HepG2 (cell line): ENCODE data around the gene NUP93. TPM values are rescaled to one million over a fixed set of nuclear protein-coding genes. Genes with fewer than 3 reads are reported as not detected.
A peak's percentile ranks its signal among the peaks of the same experiment; 100 is the strongest.

Source experiments
- CENPT ChIP-seq: sonication (generic); formaldehyde crosslinking; IDR thresholded peaks from 2 replicates; pipeline ENCODE4 v1.8.0; 2022; ENCODE audit warnings: low read depth, mild to moderate bottlenecking, moderate library complexity, missing genetic modification reagents
- EED ChIP-seq: sonication (generic); formaldehyde crosslinking; IDR thresholded peaks from 2 replicates; pipeline ENCODE4 v1.5.0; 2020; ENCODE audit warnings: mild to moderate bottlenecking, missing genetic modification reagents
- MTF1 ChIP-seq: sonication (generic); formaldehyde crosslinking; IDR thresholded peaks from 2 replicates; pipeline ENCODE4 v1.5.0; 2020; ENCODE audit warnings: missing genetic modification reagents
- NR2F2 ChIP-seq: IDR thresholded peaks from 2 replicates; pipeline ENCODE4 v1.6.1; 2012; ENCODE audit warnings: low read depth, inconsistent platforms, borderline replicate concordance
- RAD51 ChIP-seq: fragments of 450-650 bp; IDR thresholded peaks from 2 replicates; pipeline ENCODE4 v1.6.1; 2016; ENCODE audit warnings: borderline replicate concordance
- TARDBP ChIP-seq: sonication (generic); formaldehyde crosslinking; IDR thresholded peaks from 2 replicates; pipeline ENCODE4 v1.8.0; 2022; ENCODE audit warnings: mild to moderate bottlenecking, missing genetic modification reagents
- WIZ ChIP-seq: sonication (generic); formaldehyde crosslinking; IDR thresholded peaks from 2 replicates; pipeline ENCODE4 v1.5.1; 2020; ENCODE audit warnings: mild to moderate bottlenecking, missing genetic modification reagents
- ZBTB20 ChIP-seq: sonication (generic); formaldehyde crosslinking; IDR thresholded peaks from 2 replicates; pipeline ENCODE4 v1.8.1; 2023; ENCODE audit warnings: missing genetic modification reagents, low read depth, mild to moderate bottlenecking, borderline replicate concordance
- ZBTB42 ChIP-seq: sonication (generic); formaldehyde crosslinking; IDR thresholded peaks from 2 replicates; pipeline ENCODE4 v1.5.0; 2020; ENCODE audit warnings: mild to moderate bottlenecking, missing genetic modification reagents
- ZNF225 ChIP-seq: sonication (generic); formaldehyde crosslinking; IDR thresholded peaks from 2 replicates; pipeline ENCODE4 v1.4.0; 2020; ENCODE audit warnings: mild to moderate bottlenecking, missing genetic modification reagents
- ZNF253 ChIP-seq: sonication (generic); formaldehyde crosslinking; IDR thresholded peaks from 2 replicates; pipeline ENCODE4 v1.8.0; 2022; ENCODE audit warnings: mild to moderate bottlenecking, missing genetic modification reagents, borderline replicate concordance
- ZNF296 ChIP-seq: sonication (generic); formaldehyde crosslinking; conservative IDR thresholded peaks from 2 replicates; pipeline ENCODE4 v1.5.0; 2020; ENCODE audit warnings: mild to moderate bottlenecking, missing genetic modification reagents
- ZNF317 ChIP-seq: sonication (generic); formaldehyde crosslinking; IDR thresholded peaks from 2 replicates; pipeline ENCODE4 v1.5.0; 2020; ENCODE audit warnings: mild to moderate bottlenecking, missing genetic modification reagents
- ZNF570 ChIP-seq: sonication (generic); formaldehyde crosslinking; IDR thresholded peaks from 2 replicates; pipeline ENCODE4 v1.4.0; 2020; ENCODE audit warnings: mild to moderate bottlenecking, missing genetic modification reagents, borderline replicate concordance
- ZSCAN29 ChIP-seq: sonication (generic); formaldehyde crosslinking; conservative IDR thresholded peaks from 2 replicates; pipeline ENCODE4 v1.4.0; 2020; ENCODE audit warnings: mild to moderate bottlenecking, missing genetic modification reagents
- polyA plus RNA-seq, 8 experiments: library from polyadenylated mRNA; depleted of rRNA in 3 of 8; stranded (reverse) in 7 of 8; unstranded in 1 of 8; fragments of >200 nt; fragmentation: Illumina TruSeq in 4 of 8; extraction: Trizol in 4 of 8; gene quantifications; 2 replicates each; pipeline versions ENCODE4 v1.2.1 to v1.2.3, GENCODE V29; 2011 to 2016; ENCODE audit warnings: low read depth in 4 of 8, missing spikeins in 1 of 8, mixed read lengths in 1 of 8; ENCODE audit not compliant: insufficient read depth in 1 of 8
- total RNA-seq, 5 experiments: library from RNA; depleted of rRNA; stranded (reverse); fragments of >200 nt; fragmentation: Illumina TruSeq; extraction: Trizol; gene quantifications; 2 replicates each; pipeline ENCODE4 v1.2.3, GENCODE V29; 2016; ENCODE audit warnings: low read depth in 1 of 5
- TF ChIP-seq, protein P1 (sequence below): IDR thresholded peaks from 2 replicates; pipeline ENCODE4 v1.6.1; 2016; ENCODE audit warnings: mild to moderate bottlenecking
- TF ChIP-seq, protein P2 (sequence below): sonication (generic); formaldehyde crosslinking; IDR thresholded peaks from 2 replicates; pipeline ENCODE4 v1.4.0; 2020; ENCODE audit warnings: missing genetic modification reagents
- TF ChIP-seq, protein P3 (sequence below): sonication (generic); formaldehyde crosslinking; IDR thresholded peaks from 2 replicates; pipeline ENCODE4 v1.5.0; 2020; ENCODE audit warnings: missing genetic modification reagents
- TF ChIP-seq, protein P4 (sequence below): sonication (generic); formaldehyde crosslinking; IDR thresholded peaks from 2 replicates; pipeline ENCODE4 v1.8.0; 2022; ENCODE audit warnings: low read depth, missing genetic modification reagents
- TF ChIP-seq, protein P5 (sequence below): sonication (generic); formaldehyde crosslinking; IDR thresholded peaks from 2 replicates; pipeline ENCODE4 v1.5.1; 2020; ENCODE audit warnings: missing genetic modification reagents, mild to moderate bottlenecking, borderline replicate concordance

The NUP93 gene
- total and polyA plus RNA-seq, 2 of the 13 experiments (the other 11 are each of a cell fraction or from before 2014, with no cell fraction given) = 58.5 to 140 TPM

DNA sequence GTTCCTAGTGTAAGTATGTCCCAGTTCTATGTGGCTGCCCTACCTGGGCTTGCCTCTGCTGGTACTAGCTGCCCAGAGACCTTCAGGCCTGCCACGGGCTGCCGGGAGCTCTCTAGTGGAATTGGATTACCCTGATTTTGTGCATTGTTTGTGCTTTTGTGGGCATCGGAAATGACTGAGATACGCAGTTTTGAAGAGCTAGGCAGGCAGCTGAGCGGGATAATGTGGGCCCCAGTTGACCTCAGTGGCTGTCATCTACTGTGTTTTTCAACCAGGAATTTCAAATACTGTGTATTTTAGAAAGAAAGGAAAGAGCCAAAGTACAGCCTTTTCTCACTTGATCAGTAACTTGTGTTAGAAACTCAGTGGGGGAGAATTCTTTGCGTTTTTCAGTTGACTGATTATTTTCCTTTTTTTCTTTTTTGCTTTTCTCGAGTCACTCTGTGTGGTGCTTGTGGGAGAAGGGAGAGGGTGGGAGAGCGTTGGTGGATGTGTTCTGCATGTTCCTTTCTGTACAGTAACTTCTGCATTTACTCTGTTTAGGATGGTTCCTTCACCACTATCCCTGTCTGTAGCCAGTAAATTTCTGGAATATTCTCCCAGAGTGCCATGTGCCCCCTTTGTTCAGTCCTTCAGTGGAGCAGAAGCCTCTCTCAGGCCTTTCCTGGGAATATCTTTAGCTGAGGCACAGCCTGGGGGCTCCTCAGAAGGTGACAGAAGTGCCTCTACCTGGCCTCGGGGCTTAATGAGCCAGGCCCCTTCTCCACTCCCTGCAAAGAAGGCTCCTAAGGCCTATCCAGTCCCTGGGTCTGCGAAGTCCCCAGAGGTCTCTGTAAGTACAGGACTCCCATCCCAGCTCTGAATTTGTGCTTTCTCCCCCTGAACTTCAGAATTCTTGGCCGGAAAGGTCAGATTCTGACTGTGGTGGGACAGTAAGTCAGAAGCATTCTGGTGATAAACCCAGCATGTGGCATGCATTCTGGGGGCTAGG lies 120.1 kb downstream of the NUP93 start (continued):
- TF ChIP-seq ZBTB20 (CRISPR knock-in tag) (peak; percentile 84; the same call in 1 of the 2 replicates), NR2F2 (0 out of 2 replicates have a peak, but pooled peaks have one; percentile 26), MTF1 (CRISPR knock-in tag) (no peak), ZNF317 (CRISPR knock-in tag) (peak; percentile 66; the same call in 1 of the 2 replicates), ZNF570 (CRISPR knock-in tag) (no peak), CENPT (no peak), ZNF253 (CRISPR knock-in tag) (no peak), WIZ (CRISPR knock-in tag) (no peak), TARDBP (peak; percentile 86; the same call in 1 of the 2 replicates), ZNF225 (no peak), RAD51 (no peak), ZBTB42 (CRISPR knock-in tag) (no peak), ZNF296 (CRISPR knock-in tag) (no peak), EED (CRISPR knock-in tag) (no peak; the same call in 1 of the 2 replicates), ZSCAN29 (CRISPR knock-in tag) (peak; percentile 78; the same call in 1 of the 2 replicates)
- TF ChIP-seq, protein P1, sequence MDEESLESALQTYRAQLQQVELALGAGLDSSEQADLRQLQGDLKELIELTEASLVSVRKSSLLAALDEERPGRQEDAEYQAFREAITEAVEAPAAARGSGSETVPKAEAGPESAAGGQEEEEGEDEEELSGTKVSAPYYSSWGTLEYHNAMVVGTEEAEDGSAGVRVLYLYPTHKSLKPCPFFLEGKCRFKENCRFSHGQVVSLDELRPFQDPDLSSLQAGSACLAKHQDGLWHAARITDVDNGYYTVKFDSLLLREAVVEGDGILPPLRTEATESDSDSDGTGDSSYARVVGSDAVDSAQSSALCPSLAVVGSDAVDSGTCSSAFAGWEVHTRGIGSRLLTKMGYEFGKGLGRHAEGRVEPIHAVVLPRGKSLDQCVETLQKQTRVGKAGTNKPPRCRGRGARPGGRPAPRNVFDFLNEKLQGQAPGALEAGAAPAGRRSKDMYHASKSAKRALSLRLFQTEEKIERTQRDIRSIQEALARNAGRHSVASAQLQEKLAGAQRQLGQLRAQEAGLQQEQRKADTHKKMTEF (CRISPR knock-in tag) = peak; percentile 66
- TF ChIP-seq, protein P2, sequence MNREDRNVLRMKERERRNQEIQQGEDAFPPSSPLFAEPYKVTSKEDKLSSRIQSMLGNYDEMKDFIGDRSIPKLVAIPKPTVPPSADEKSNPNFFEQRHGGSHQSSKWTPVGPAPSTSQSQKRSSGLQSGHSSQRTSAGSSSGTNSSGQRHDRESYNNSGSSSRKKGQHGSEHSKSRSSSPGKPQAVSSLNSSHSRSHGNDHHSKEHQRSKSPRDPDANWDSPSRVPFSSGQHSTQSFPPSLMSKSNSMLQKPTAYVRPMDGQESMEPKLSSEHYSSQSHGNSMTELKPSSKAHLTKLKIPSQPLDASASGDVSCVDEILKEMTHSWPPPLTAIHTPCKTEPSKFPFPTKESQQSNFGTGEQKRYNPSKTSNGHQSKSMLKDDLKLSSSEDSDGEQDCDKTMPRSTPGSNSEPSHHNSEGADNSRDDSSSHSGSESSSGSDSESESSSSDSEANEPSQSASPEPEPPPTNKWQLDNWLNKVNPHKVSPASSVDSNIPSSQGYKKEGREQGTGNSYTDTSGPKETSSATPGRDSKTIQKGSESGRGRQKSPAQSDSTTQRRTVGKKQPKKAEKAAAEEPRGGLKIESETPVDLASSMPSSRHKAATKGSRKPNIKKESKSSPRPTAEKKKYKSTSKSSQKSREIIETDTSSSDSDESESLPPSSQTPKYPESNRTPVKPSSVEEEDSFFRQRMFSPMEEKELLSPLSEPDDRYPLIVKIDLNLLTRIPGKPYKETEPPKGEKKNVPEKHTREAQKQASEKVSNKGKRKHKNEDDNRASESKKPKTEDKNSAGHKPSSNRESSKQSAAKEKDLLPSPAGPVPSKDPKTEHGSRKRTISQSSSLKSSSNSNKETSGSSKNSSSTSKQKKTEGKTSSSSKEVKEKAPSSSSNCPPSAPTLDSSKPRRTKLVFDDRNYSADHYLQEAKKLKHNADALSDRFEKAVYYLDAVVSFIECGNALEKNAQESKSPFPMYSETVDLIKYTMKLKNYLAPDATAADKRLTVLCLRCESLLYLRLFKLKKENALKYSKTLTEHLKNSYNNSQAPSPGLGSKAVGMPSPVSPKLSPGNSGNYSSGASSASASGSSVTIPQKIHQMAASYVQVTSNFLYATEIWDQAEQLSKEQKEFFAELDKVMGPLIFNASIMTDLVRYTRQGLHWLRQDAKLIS (CRISPR knock-in tag) = no peak
- TF ChIP-seq, protein P3, sequence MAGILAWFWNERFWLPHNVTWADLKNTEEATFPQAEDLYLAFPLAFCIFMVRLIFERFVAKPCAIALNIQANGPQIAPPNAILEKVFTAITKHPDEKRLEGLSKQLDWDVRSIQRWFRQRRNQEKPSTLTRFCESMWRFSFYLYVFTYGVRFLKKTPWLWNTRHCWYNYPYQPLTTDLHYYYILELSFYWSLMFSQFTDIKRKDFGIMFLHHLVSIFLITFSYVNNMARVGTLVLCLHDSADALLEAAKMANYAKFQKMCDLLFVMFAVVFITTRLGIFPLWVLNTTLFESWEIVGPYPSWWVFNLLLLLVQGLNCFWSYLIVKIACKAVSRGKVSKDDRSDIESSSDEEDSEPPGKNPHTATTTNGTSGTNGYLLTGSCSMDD (CRISPR knock-in tag) = no peak
- TF ChIP-seq, protein P4, sequence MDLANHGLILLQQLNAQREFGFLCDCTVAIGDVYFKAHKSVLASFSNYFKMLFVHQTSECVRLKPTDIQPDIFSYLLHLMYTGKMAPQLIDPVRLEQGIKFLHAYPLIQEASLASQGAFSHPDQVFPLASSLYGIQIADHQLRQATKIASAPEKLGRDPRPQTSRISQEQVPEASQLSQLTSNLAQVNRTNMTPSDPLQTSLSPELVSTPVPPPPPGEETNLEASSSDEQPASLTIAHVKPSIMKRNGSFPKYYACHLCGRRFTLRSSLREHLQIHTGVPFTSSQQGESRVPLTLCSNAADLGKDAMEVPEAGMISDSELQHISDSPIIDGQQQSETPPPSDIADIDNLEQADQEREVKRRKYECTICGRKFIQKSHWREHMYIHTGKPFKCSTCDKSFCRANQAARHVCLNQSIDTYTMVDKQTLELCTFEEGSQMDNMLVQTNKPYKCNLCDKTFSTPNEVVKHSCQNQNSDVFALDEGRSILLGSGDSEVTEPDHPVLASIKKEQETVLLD (CRISPR knock-in tag) = no peak
- TF ChIP-seq, protein P5, sequence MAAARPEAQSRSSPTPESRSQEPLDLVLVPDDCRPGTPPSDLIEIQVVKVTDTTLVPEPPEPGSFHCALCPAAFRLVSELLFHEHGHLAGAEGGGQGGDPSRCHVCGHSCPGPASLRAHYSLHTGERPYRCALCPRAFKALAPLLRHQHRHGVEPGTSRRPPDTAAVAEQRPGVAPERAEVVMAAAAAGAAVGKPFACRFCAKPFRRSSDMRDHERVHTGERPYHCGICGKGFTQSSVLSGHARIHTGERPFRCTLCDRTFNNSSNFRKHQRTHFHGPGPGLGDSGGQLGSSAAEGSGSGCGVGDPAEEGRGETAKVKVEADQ (CRISPR knock-in tag) = no peak
